A549 (cell line): ENCODE results near the gene NRXN3.

Source experiments
- CBX8 ChIP-seq: fragments of 200-600 bp; sonication (generic); IDR thresholded peaks from 2 replicates; pipeline ENCODE4 v1.6.1; 2016
- CEBPB ChIP-seq, 2 experiments: fragments of >200 bp in 1 of 2; sonication (Bioruptor Twin) in 1 of 2; formaldehyde crosslinking in 1 of 2; IDR thresholded peaks; 2 replicates each; pipeline ENCODE4 v1.6.1; 2012 to 2016
- CHD2 ChIP-seq: fragments of 150-350 bp; IDR thresholded peaks from 2 replicates; pipeline ENCODE4 v1.6.1; 2014; ENCODE audit warnings: low read length; ENCODE audit not compliant: partially characterized antibody
- CTCF ChIP-seq: fragments of >200 bp; sonication (Bioruptor Twin); formaldehyde crosslinking; IDR thresholded peaks from 3 replicates; pipeline ENCODE4 v1.5.1; 2016
- ELK1 ChIP-seq: fragments of 150-350 bp; IDR thresholded peaks from 2 replicates; pipeline ENCODE4 v1.6.1; 2014; ENCODE audit warnings: low read depth, mild to moderate bottlenecking, low read length
- EP300 ChIP-seq, 2 experiments: fragments of >200 bp; sonication (Bioruptor Twin); formaldehyde crosslinking; IDR thresholded peaks; 2 replicates in 1 of 2; 3 replicates in 1 of 2; pipeline ENCODE4 v1.6.1; 2016 to 2017
- GATA3 ChIP-seq: IDR thresholded peaks from 2 replicates; pipeline ENCODE4 v1.6.1; 2012; ENCODE audit warnings: borderline replicate concordance
- HMGXB4 ChIP-seq: fragments of 250-450 bp; sonication (Bioruptor Pico); IDR thresholded peaks from 2 replicates; pipeline ENCODE4 v1.5.0; 2021; ENCODE audit warnings: mild to moderate bottlenecking, moderate library complexity, borderline replicate concordance
- HOXB5 ChIP-seq: fragments of 250-450 bp; sonication (Bioruptor Pico); IDR thresholded peaks from 2 replicates; pipeline ENCODE4 v1.5.0; 2020; ENCODE audit warnings: mild to moderate bottlenecking, moderate library complexity
- KDM1A ChIP-seq: fragments of 200-600 bp; sonication (generic); IDR thresholded peaks from 2 replicates; pipeline ENCODE4 v1.6.1; 2016; ENCODE audit warnings: low read depth, mild to moderate bottlenecking
- POLR2A ChIP-seq: IDR thresholded peaks from 2 replicates; pipeline ENCODE4 v1.6.1; 2012; ENCODE audit warnings: mild to moderate bottlenecking, low read length
- SREBF2 ChIP-seq: fragments of 450-650 bp; IDR thresholded peaks from 2 replicates; pipeline ENCODE4 v1.6.1; 2014; ENCODE audit warnings: mild to moderate bottlenecking, moderate library complexity

GRCh38 chr14:79916281-79916680 lies 1746.1 kb downstream of the NRXN3 start:
- TF ChIP-seq EP300 (IDR thresholded peaks at IDR 0.05) (no peak), CTCF (no peak), HOXB5 (no peak), CEBPB (IDR thresholded peaks at IDR 0.05) (no peak), HMGXB4 (no peak), POLR2A (no peak), CBX8 (no peak), KDM1A (no peak), GATA3 (no peak), SREBF2 (no peak), ELK1 (no peak), CHD2 (no peak)
